K562 (cell line): ENCODE results near the gene TTLL8. TPM values are rescaled to one million over a fixed set of nuclear protein-coding genes. Genes with fewer than 3 reads are reported as not detected.

Source experiments
- BRD9 ChIP-seq: fragments of 450-650 bp; IDR thresholded peaks from 2 replicates; pipeline ENCODE4 v1.6.1; 2018; ENCODE audit warnings: low read depth; ENCODE audit not compliant: partially characterized antibody
- CC2D1A ChIP-seq: fragments of 450-650 bp; IDR thresholded peaks from 2 replicates; pipeline ENCODE4 v1.6.1; 2017; ENCODE audit warnings: mild to moderate bottlenecking
- CUX1 ChIP-seq: fragments of 200-800 bp; sonication (Bioruptor generic); IDR thresholded peaks from 2 replicates; pipeline ENCODE4 v1.6.1; 2016; ENCODE audit warnings: missing genetic modification characterization, missing compliant biosample characterization
- FOXA1 ChIP-seq: fragments of 450-650 bp; IDR thresholded peaks from 2 replicates; pipeline ENCODE4 v1.6.1; 2016; ENCODE audit warnings: mild to moderate bottlenecking, borderline replicate concordance
- KLF6 ChIP-seq: fragments of 250-450 bp; sonication (Bioruptor Pico); IDR thresholded peaks from 2 replicates; pipeline ENCODE4 v1.4.0; 2020; ENCODE audit warnings: mild to moderate bottlenecking, moderate library complexity, borderline replicate concordance
- L3MBTL2 ChIP-seq: fragments of 450-650 bp; IDR thresholded peaks from 2 replicates; pipeline ENCODE4 v1.6.1; 2016; ENCODE audit warnings: mild to moderate bottlenecking, moderate library complexity
- MAFF ChIP-seq: IDR thresholded peaks from 2 replicates; pipeline ENCODE4 v1.6.1; 2012; ENCODE audit warnings: low read length, improper control_type of control experiment
- MAX ChIP-seq: sonication (generic); formaldehyde crosslinking; IDR thresholded peaks from 2 replicates; pipeline ENCODE4 v1.9.0; 2022; ENCODE audit warnings: mild to moderate bottlenecking, missing genetic modification reagents
- MCM7 ChIP-seq, 2 experiments: fragments of 450-650 bp; IDR thresholded peaks; 2 replicates each; pipeline ENCODE4 v1.6.1; 2016 to 2018
- MEIS2 ChIP-seq: fragments of 450-650 bp; IDR thresholded peaks from 2 replicates; pipeline ENCODE4 v1.6.1; 2014; ENCODE audit warnings: mild to moderate bottlenecking; ENCODE audit not compliant: partially characterized antibody
- MIER1 ChIP-seq: fragments of 450-650 bp; IDR thresholded peaks from 2 replicates; pipeline ENCODE4 v1.6.1; 2016; ENCODE audit warnings: antibody characterized with exemption, mild to moderate bottlenecking, low read depth
- PHF20 ChIP-seq: fragments of 450-650 bp; IDR thresholded peaks from 2 replicates; pipeline ENCODE4 v1.6.1; 2018; ENCODE audit not compliant: partially characterized antibody
- POLR3A ChIP-seq: IDR thresholded peaks from 2 replicates; pipeline ENCODE4 v1.6.1; 2011; ENCODE audit warnings: borderline replicate concordance, mild to moderate bottlenecking, moderate library complexity; ENCODE audit not compliant: insufficient read length, insufficient read depth; ENCODE audit errors: extremely low read depth
- SAP30 ChIP-seq: fragments of 200-600 bp; sonication (generic); IDR thresholded peaks from 2 replicates; pipeline ENCODE4 v1.6.1; 2012; ENCODE audit warnings: borderline replicate concordance, low read depth, mild to moderate bottlenecking, moderate library complexity, low read length, control low read depth, inconsistent platforms; ENCODE audit not compliant: insufficient read depth, poor library complexity, severe bottlenecking
- THRA ChIP-seq: fragments of 450-650 bp; IDR thresholded peaks from 2 replicates; pipeline ENCODE4 v1.6.1; 2017; ENCODE audit warnings: mild to moderate bottlenecking, moderate library complexity
- ZBTB49 ChIP-seq: sonication (generic); formaldehyde crosslinking; IDR thresholded peaks from 2 replicates; pipeline ENCODE4 v1.8.0; 2022; ENCODE audit warnings: missing genetic modification reagents, mild to moderate bottlenecking, borderline replicate concordance
- ZNF507 ChIP-seq: conservative IDR thresholded peaks from 2 replicates; pipeline ENCODE4 v1.6.1; 2017; ENCODE audit warnings: missing genetic modification characterization, missing compliant biosample characterization
- ZNF695 ChIP-seq: fragments of 450-650 bp; formaldehyde crosslinking; IDR thresholded peaks from 2 replicates; pipeline ENCODE4 v1.4.0; 2020; ENCODE audit warnings: mild to moderate bottlenecking, moderate library complexity
- polyA plus RNA-seq, 8 experiments: library from polyadenylated mRNA; depleted of rRNA in 4 of 8; stranded (reverse) in 5 of 8; unstranded in 3 of 8; fragments of >200 nt; fragmentation: Nextera tagmentation in 2 of 8; fragmentation: Illumina TruSeq in 1 of 8; extraction: Ambion mirVana in 2 of 8; extraction: Trizol in 1 of 8; gene quantifications; 2 replicates each; pipeline versions ENCODE4 v1.2.1 to v1.2.3, GENCODE V29; 2011 to 2014; ENCODE audit warnings: inconsistent platforms in 1 of 8, missing spikeins in 1 of 8
- total RNA-seq, 7 experiments: library from RNA; depleted of rRNA in 6 of 7; stranded (reverse); fragments of >200 nt in 6 of 7; fragmentation: Illumina TruSeq in 2 of 7; extraction: Trizol in 2 of 7; gene quantifications; 2 replicates each; pipeline versions ENCODE4 v1.2.1 to v1.2.3, GENCODE V29; 2011 to 2021; ENCODE audit warnings: low replicate concordance in 1 of 7

TTLL8 gene
- total and polyA plus RNA-seq, 9 of the 15 experiments (the other 6 are each of a cell fraction or from before 2014, with no cell fraction given), result not detected

GRCh38 chr22:49970528-49971231 lies 87.4 kb downstream of the TTLL8 start (continued):
- TF ChIP-seq SAP30 (no peak), MEIS2 (peak; percentile 88), THRA (no peak), KLF6 (CRISPR knock-in tag) (no peak), BRD9 (no peak), PHF20 (no peak), MIER1 (no peak), ZNF507 (tag) (no peak), CC2D1A (no peak), ZBTB49 (CRISPR knock-in tag) (no peak), MCM7 (IDR thresholded peaks at IDR 0.05) (no peak), ZNF695 (no peak), POLR3A (no peak), L3MBTL2 (peak; percentile 82), MAFF (peak; percentile 49; the same call in 1 of the 2 replicates), FOXA1 (no peak), CUX1 (CRISPR knock-in tag) (no peak), MAX (CRISPR knock-in tag) (peak; percentile 95)
